HG03565 (cell line): Measurements from ENCODE around the gene LRFN5.
"Not testable (repeated sequence)": the region's sequence is repeated elsewhere in the genome, so short reads cannot be mapped to it uniquely, and the experiment has no call there.

Experiments used
- ATAC-seq: cut with Tn5 transposase; IDR thresholded peaks from one replicate; pipeline ENCODE4 v1.9.1; 2021; ENCODE audit warnings: mild to moderate bottlenecking, moderate library complexity; ENCODE audit not compliant: unreplicated experiment

Gene LRFN5

DNA sequence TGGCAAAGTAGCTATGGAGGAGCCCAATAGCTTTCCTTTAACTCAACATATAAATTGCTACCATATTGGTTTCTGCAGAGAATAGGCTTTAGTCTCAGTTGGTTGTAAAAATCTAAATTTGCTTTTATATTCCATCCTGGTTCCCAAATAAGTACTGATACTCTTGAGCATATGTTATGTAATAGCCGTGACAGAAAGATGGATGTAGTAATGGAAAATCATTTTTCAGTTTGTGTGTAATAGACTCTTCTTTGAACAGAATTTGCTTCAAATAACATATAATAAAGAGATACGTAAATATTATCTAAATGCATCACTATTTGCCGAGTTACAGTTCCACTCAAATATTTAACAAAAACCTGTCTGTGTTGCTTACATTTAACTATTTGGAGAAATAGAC lies 271.6 kb downstream of the LRFN5 start:
- no peak for ATAC-seq

DNA sequence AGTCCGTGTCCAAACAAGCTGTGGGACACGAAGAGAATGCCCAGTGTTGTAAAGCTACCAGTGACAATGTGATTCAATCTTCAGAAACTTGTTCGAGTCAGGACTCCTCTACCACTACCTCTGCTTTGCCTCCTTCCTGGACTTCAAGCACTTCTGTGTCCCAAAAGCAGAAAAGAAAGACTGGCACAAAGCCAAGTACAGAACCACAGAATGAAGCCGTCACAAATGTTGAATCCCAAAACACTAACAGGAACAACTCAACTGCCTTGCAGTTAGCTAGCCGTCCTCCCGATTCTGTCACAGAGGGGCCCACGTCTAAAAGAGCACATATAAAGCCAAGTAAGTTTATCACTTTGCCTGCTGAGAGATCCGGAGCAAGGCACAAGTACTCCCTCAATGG lies 284.9 kb downstream of the LRFN5 start:
- ATAC-seq = no peak

DNA sequence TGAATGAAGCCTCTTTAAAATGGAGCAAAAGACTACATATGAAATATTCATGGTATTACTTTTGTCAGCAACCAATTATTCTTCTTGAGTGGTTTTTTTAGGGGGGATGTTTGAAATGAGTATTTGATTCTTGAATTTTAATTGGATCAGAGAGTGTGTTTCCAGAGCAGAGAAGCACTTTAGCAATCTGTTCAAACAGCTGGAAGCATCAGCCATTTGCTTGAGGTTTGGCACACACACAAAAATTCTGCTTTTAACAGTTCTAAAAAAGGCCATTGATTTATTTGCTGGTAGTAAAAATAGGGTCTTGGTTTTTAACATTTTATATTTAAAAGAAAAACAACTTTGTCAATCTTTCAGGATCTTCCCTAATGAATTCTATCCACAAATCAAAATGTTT lies 292.7 kb downstream of the LRFN5 start:
- ATAC-seq = no peak

DNA sequence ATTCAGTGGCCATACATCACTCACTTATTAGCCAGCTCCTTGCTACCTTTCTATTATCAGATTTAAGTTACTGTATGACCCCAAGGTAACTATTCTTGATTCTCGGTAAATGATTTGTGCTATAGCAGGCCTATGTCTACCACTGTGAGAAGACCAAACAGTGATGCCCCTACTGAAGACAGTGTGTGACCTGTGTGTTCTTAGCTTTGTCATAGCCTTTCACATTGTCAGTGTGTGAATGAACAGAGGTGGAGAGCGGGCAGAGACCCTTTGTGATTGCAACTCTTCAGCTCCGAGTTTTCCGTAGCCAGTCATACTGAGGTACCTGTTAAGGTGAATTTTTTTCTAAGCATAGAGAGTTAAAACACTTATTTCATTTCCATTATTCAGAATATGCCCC lies 294.0 kb downstream of the LRFN5 start:
- ATAC-seq = no peak

DNA sequence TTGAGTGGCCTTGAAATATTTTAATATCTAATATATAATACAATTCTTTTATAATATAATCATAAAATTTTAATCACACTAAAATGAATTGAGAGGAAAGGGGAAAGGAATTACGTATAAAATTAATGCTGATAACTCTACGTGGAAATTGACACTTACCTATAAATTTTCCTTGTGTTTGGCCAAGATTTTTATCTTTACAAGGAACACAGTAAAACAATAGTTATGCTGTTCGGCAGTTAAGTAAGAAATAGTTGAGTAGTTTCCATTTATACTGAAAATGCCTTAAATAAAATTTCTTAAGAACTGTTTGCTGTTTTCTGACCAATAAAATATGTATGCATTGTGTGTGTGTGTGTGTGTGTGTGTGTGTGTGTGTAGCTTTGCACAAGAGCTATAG lies 294.4 kb downstream of the LRFN5 start:
- ATAC-seq = no peak

DNA sequence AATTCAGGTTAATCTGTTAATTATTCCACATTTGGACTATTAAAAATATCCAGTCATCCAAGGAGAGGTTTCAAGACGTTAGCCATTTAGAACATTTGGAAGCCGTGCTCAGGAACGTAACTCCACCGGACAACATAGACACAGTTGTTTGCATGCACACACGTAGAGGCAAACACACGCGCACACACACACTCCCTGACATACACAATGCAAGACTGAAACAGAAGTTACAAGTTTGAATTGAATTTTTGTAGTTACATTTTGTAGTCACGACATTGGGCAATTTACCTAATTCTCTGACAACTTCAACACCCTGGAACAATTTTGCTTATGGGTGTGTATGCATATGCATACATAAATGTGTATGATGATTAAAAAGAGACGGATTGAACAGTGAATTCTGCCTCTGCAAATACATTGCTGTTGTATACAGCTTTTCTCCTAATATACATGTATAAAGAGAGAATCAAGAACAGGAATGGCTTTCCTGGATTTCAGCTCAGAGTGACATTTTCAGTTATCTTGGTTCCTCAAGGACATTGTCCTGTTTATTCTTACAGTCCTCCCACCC lies 298.8 kb downstream of the LRFN5 start:
- no peak for ATAC-seq

DNA sequence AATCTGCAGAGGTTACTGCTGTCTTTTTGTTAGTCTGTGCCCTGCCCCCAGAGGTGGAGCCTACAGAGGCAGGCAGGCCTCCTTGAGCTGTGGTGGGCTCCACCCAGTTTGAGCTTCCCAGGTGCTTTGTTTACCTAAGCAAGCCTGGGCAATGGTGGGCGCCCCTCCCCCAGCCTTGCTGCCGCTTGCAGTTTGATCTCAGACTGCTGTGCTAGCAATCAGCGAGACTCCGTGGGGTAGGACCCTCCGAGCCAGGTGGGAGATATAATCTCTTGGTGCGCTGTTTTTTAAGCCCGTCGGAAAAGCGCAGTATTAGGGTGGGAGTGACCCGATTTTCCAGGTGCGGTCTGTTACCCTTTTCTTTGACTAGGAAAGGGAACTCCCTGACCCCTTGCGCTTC lies 304.5 kb downstream of the LRFN5 start:
- not testable (repeated sequence) for ATAC-seq

DNA sequence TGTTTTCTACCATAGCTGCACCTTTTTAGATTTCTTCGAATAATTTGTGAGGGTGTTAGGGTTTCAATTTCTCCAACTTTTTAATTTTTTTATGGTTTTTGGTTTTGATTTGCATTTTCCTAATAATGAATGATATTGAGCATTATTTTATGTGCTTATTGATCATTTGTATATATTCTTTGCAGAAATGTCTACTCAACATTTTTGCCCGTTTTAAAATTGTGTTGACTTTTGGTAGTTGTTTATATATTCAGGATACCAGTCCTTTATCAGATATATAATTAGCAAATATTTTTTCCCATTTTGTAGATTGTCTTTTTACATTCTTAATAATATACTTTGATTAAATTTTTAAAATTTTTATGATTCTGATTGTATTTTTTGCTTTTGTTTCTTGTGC lies 306.7 kb downstream of the LRFN5 start:
- no peak for ATAC-seq

DNA sequence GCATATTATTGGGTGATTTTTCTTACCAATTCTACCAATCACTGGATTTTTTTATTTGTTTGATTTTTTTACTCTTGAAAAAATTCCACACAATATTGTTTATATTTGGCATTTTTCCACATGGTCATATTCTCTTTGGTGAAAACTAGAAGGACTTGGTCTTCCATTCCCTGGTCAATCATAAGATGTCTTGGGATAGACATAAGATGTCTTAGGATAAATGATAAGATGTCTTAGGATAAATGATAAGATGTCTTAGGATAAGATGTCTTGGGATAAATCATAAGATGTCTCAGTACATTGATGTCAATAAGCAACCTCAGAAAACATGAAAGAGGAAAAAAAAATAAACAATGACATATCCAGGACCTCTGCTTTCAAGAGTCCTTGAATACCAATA lies 309.1 kb downstream of the LRFN5 start:
- ATAC-seq = no peak

DNA sequence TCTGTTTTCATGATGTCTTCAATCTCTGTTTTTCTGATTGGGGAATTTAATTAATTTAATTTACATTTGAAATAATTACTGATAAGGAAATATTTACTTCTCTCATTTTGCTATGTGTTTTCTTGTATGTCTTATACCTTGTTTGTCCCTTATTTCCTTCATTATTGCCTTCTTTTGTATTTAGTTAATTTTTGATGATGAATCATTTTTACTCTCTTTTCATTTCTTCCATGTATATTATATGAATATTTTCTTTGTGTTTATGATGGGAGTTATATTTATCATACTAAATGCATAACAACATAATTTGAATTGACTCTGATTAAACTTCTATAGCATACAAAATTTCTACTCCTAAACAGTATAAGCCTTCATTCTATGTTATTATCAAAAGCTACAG lies 309.6 kb downstream of the LRFN5 start:
- no peak for ATAC-seq

DNA sequence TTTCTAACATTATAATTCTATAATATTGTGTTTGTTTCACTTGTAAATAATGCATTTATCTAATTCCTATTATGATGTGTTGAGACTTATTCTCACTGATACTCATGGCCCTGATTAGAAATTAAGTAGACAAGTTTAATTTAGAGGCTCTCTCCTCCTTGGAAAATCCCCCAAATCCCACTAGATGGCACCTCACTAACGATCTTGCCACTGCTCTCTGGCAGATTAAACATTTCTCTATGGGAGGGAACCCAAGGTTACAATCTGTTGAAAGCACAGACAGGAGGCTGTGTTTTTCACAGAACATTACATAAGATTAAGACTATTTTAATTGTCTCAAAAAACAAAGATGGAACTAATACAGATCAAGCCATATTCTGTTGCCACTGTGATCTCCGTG lies 318.7 kb downstream of the LRFN5 start:
- ATAC-seq = no peak

DNA sequence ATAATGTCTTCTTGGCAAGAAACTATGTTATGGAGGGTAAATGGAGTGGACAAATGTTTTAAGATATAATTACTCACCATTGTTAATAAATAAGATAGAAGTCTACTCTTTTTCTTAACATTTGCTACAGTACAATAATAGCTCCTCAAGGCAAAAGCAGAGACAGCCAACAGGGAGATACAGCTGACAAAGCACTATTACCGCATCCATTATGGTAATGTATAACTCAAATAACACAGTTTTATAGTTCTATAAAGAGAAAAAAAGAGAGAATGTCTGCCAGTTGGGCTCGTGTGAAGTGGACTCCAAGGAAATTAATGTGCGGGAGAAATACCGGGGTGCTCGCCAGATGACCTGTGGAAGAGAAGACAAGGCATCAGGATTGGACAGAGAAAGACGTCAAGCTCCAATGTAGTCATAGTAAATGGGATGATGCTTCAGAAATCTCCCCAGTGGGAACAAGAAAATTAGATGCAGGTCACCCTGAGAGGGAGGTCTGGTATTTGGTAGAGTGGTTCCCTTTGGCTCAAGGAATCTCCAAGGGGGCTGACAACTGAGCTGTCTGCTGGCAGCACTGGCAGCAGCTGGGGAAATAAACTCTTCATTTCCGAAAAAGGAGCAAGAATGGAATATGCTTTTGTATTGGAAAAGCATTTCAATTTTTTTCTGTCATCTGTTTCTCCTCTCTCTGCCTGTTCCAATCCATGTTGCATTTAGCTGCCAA lies 343.9 kb downstream of the LRFN5 start:
- no peak for ATAC-seq
